ENCODE measurements around the gene CASP5.

GRCh38 chr11:104999721-105000120, 23.2 kb downstream of the CASP5 start:
- TF ChIP-seq CTCF (tag by site-specific recombination; IDR thresholded peaks at IDR 0.05) (no peak), ZNF146 (tag by site-specific recombination; IDR thresholded peaks at IDR 0.05) (no peak)
